GM19438 (cell line): ENCODE results near the gene TRIP10.
"Not testable (repeated sequence)": the region's sequence is repeated elsewhere in the genome, so short reads cannot be mapped to it uniquely, and the experiment has no call there.

ENCODE experiments used
- ATAC-seq: cut with Tn5 transposase; IDR thresholded peaks from one replicate; pipeline ENCODE4 v1.9.1; 2021; ENCODE audit warnings: low read depth; ENCODE audit not compliant: unreplicated experiment

TRIP10 gene

GRCh38 chr19:6738787-6739389 lies 592 bp upstream of the TRIP10 start:
- ATAC-seq, result no peak

GRCh38 chr19:6739883-6740588 lies 556 bp downstream of the TRIP10 start:
- no peak for ATAC-seq

- no peak for ATAC-seq
Observed at GRCh38 chr19:6740589-6741343, 1.3 kb downstream of the TRIP10 start.

- no peak for ATAC-seq
Observed at GRCh38 chr19:6743066-6743465, 3.6 kb downstream of the TRIP10 start.

- ATAC-seq, result no peak
Observed at GRCh38 chr19:6743714-6744380, 4.4 kb downstream of the TRIP10 start.

- no peak for ATAC-seq
Observed at GRCh38 chr19:6744381-6745301, 5.2 kb downstream of the TRIP10 start.

GRCh38 chr19:6745965-6746364 lies 6.5 kb downstream of the TRIP10 start:
- no peak for ATAC-seq

- not testable (repeated sequence) for ATAC-seq
Observed at GRCh38 chr19:6748543-6748942, 9.1 kb downstream of the TRIP10 start.

GRCh38 chr19:6750062-6750461 lies 10.6 kb downstream of the TRIP10 start:
- no peak for ATAC-seq

- ATAC-seq, result no peak
Observed at GRCh38 chr19:6751189-6751588, 11.7 kb downstream of the TRIP10 start.

- ATAC-seq, result no peak
Observed at GRCh38 chr19:6752256-6753177, 13.0 kb downstream of the TRIP10 start.

GRCh38 chr19:6753178-6754031 lies 13.9 kb downstream of the TRIP10 start:
- peak; percentile 78 for ATAC-seq

- no peak for ATAC-seq
Observed at GRCh38 chr19:6754136-6754535, 14.7 kb downstream of the TRIP10 start.

GRCh38 chr19:6754653-6755463 lies 15.4 kb downstream of the TRIP10 start:
- ATAC-seq, result no peak

GRCh38 chr19:6760606-6761005 lies 21.1 kb downstream of the TRIP10 start:
- ATAC-seq, result no peak

GRCh38 chr19:6761053-6761676 lies 21.7 kb downstream of the TRIP10 start:
- ATAC-seq, result no peak

- not testable (repeated sequence) for ATAC-seq
Observed at GRCh38 chr19:6762253-6762797, 22.8 kb downstream of the TRIP10 start.
